COLO668 (cell line): Measurements from ENCODE around the gene SERPINE2.
"Not testable (repeated sequence)": the region's sequence is repeated elsewhere in the genome, so short reads cannot be mapped to it uniquely, and the experiment has no call there.

ENCODE experiments used
- DNase-seq: peaks from one replicate; lab custom pipeline; 2025; ENCODE audit not compliant: unreplicated experiment; lab: John Stamatoyannopoulos, UW

Gene SERPINE2

GRCh38 chr2:223944703-223945531 lies 94.2 kb downstream of the SERPINE2 start, which contains the start of gene WDFY1:
WDFY1 (minus strand) TSS chr2:223945335; CDS start chr2:223945284, 51 bp downstream.
- DNase-seq = peak; percentile 90

- DNase-seq = no peak
These were observed 94.9 kb downstream of the SERPINE2 start for GRCh38 chr2:223944166-223944702.

GRCh38 chr2:223943561-223944008 lies 95.5 kb downstream of the SERPINE2 start:
- no peak for DNase-seq

- no peak for DNase-seq
These were observed 96.0 kb downstream of the SERPINE2 start for GRCh38 chr2:223943135-223943534.

- no peak for DNase-seq
These were observed 97.4 kb downstream of the SERPINE2 start for GRCh38 chr2:223941579-223942277.

GRCh38 chr2:223939438-223939837 lies 99.6 kb downstream of the SERPINE2 start:
- not testable (repeated sequence) for DNase-seq

GRCh38 chr2:223937535-223937934 lies 101.6 kb downstream of the SERPINE2 start:
- DNase-seq = no peak

- DNase-seq = no peak
These were observed 102.2 kb downstream of the SERPINE2 start for GRCh38 chr2:223936862-223937326.

- DNase-seq = no peak
These were observed 103.5 kb downstream of the SERPINE2 start for GRCh38 chr2:223935459-223936125.

GRCh38 chr2:223934870-223935269 lies 104.2 kb downstream of the SERPINE2 start:
- no peak for DNase-seq

- no peak for DNase-seq
These were observed 106.0 kb downstream of the SERPINE2 start for GRCh38 chr2:223932816-223933800.

GRCh38 chr2:223930103-223930976 lies 108.7 kb downstream of the SERPINE2 start:
- no peak for DNase-seq

GRCh38 chr2:223929571-223930102 lies 109.4 kb downstream of the SERPINE2 start:
- no peak for DNase-seq

- no peak for DNase-seq
These were observed 110.7 kb downstream of the SERPINE2 start for GRCh38 chr2:223928113-223929006.

- DNase-seq = no peak
These were observed 114.0 kb downstream of the SERPINE2 start for GRCh38 chr2:223925106-223925505.
